Head of caudate nucleus (tissue), 42 donors: ENCODE results near the gene CNPPD1.

Experiments
- DNase-seq, 42 donors: peaks; one replicate each; pipeline versions ENCODE4 v3.0.0 to v3.0.0-alpha.2; 2020 to 2021; ENCODE audit warnings: mixed read lengths in 7 of 42
- intact Hi-C: fragments of 100-400 bp; cut with DNase I; formaldehyde crosslinking; loops from one replicate; pipeline ENCODE4 v1.15.0; 2022

Gene CNPPD1

GRCh38 chr2:219176818-219177551 is at the start of gene CNPPD1:
Gene CNPPD1, minus strand, starts transcription at chr2:219176925. Its CDS starts 97 bp downstream, at chr2:219176828.
- intact Hi-C loops, result loop anchor here (2.0 to 10.0 kb wide), 3 partner anchors 30 to 772 kb away; partner anchors contain the start of genes DNPEP and ZFAND2B
- DNase-seq, result peak; percentile 55 to 95 (median 90)

GRCh38 chr2:219225350-219225749 is 48.6 kb upstream of the CNPPD1 start:
- intact Hi-C loops, result loop anchor here (5.0 kb wide), 1 partner anchor 72 kb away; no protein-coding TSS in a partner anchor
- no peak for DNase-seq

GRCh38 chr2:219223831-219224610 is 47.3 kb upstream of the CNPPD1 start:
- intact Hi-C loops, result no loop called here
- DNase-seq, result no peak

- DNase-seq, result peak in 20 of 42 donors; percentile 3 to 77 (median 40)
- intact Hi-C loops, result no loop called here
These were observed 45.3 kb upstream of the CNPPD1 start for GRCh38 chr2:219221957-219222518.

- DNase-seq, result no peak
- intact Hi-C loops, result no loop called here
These were observed 44.1 kb upstream of the CNPPD1 start for GRCh38 chr2:219220652-219221402.

GRCh38 chr2:219219784-219220532 is 43.2 kb upstream of the CNPPD1 start:
- peak in 1 of 42 donors; percentile 6 for DNase-seq
- intact Hi-C loops, result no loop called here

GRCh38 chr2:219218732-219219701 is 42.3 kb upstream of the CNPPD1 start, which contains the start of gene ABCB6:
Gene ABCB6, minus strand, starts transcription at chr2:219218958. Its CDS starts 285 bp downstream, at chr2:219218673.
- intact Hi-C loops, result no loop called here

GRCh38 chr2:219218217-219218731 is 41.5 kb upstream of the CNPPD1 start:
- peak in 35 of 42 donors; percentile 18 to 79 (median 60) for DNase-seq
- intact Hi-C loops, result no loop called here

More at GRCh38 chr2:219218732-219219701, 42.3 kb upstream of the CNPPD1 start, which contains the start of gene ABCB6:
- DNase-seq, result peak; percentile 96 to 100 (median 98)

- DNase-seq, result no peak
These were observed 39.8 kb upstream of the CNPPD1 start for GRCh38 chr2:219216535-219216915.

GRCh38 chr2:219215871-219216534 is 39.3 kb upstream of the CNPPD1 start:
- DNase-seq, result peak in 37 of 42 donors; percentile 10 to 75 (median 48)
- intact Hi-C loops, result no loop called here

More at GRCh38 chr2:219216535-219216915, 39.8 kb upstream of the CNPPD1 start:
- intact Hi-C loops, result no loop called here

GRCh38 chr2:219214786-219215185 is 38.1 kb upstream of the CNPPD1 start:
- DNase-seq, result no peak

GRCh38 chr2:219214141-219214540 is 37.4 kb upstream of the CNPPD1 start:
- DNase-seq, result no peak
- intact Hi-C loops, result no loop called here

More at GRCh38 chr2:219214786-219215185, 38.1 kb upstream of the CNPPD1 start:
- intact Hi-C loops, result no loop called here

- no peak for DNase-seq
- intact Hi-C loops, result no loop called here
These were observed 36.9 kb upstream of the CNPPD1 start for GRCh38 chr2:219213486-219214071.

GRCh38 chr2:219213026-219213415 is 36.3 kb upstream of the CNPPD1 start:
- intact Hi-C loops, result no loop called here
- DNase-seq, result no peak

- intact Hi-C loops, result no loop called here
These were observed 34.2 kb upstream of the CNPPD1 start for GRCh38 chr2:219210886-219211362.

More at GRCh38 chr2:219210886-219211362, 34.2 kb upstream of the CNPPD1 start:
- peak in 2 of 42 donors; percentile 10 to 17 for DNase-seq
